NCI-H2227 treated with DMSO at 0.1 percent for 48 hours (cell line): ENCODE measurements around the gene SCAF4.
"Not testable (repeated sequence)": the region's sequence is repeated elsewhere in the genome, so short reads cannot be mapped to it uniquely, and the experiment has no call there.

Source experiments
- DNase-seq: peaks from one replicate; lab custom pipeline; 2025; lab: John Stamatoyannopoulos, UW

SCAF4 gene

DNA sequence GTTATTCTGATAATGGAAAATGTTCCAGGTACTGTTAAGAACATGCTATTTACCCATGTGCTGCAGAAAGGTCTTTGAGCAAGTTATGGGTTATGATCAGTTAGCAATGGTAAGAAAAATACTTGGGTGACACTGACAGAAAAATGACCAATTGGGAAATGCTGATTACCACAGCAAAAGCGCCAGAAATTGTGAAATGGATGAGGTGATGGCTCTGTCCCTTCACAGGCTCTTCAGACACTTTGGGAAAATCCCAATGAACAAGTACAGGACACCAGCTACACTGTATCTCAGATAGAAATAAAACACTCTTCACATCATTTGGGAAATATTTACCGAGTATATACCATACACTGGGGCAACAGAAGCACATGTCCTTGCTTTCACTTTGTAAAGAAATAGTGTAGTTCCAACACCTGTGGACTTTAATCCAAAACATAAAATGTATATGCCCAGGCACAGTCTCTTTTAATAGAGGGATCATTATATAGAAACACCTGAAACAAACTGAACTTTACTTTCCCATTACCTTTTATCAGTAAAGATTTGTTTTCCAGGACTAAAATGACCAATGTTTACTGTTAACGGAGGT, 58.5 kb downstream of the SCAF4 start:
- DNase-seq = no peak

DNA sequence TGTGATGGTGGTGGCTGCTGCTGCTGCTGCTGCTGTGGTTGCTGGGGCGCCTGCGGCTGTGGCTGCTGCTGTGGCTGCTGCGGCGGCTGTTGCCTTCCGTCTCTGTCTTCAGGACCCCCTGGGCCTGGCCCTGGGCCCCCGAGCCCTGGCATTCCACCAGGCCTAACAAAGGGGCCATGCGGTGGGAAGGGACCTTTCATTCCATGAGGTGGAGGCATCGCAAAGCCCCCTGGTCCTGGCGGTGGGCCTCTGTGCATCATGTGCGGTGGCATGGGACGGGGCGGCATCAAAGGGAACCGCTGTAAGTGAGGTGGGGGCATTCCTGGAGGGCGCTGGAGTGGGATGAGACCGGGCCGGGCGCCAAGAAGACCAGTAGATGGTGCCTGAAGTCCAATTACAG, 60.0 kb downstream of the SCAF4 start:
- DNase-seq = no peak

DNA sequence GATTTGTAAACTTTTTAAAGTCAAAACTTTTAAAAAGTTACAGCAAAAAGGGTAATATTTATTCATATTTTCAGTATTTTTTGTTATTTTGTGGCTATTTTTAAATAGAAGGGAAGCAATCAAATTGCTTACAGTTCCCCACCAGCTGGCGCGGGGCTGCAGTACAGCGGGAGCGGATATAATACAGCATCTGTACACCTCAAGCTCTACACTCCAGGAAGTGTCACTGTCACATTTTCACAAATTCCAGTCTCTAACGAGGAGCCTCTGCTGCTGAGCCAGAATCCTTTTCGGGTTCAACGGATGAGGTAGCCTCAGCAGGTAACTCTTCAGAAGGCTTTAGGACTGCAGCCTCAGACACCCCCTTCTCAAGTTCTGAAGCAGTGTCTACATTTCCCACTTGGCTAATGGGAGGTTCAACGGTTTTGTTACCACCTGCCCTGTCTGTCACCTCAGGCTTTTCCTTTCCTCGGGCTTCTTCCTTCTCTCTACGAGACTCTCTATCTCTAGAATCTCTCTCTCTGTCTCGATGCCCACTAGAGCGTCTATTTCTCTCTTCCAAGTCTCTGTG, 60.7 kb downstream of the SCAF4 start:
- no peak for DNase-seq

DNA sequence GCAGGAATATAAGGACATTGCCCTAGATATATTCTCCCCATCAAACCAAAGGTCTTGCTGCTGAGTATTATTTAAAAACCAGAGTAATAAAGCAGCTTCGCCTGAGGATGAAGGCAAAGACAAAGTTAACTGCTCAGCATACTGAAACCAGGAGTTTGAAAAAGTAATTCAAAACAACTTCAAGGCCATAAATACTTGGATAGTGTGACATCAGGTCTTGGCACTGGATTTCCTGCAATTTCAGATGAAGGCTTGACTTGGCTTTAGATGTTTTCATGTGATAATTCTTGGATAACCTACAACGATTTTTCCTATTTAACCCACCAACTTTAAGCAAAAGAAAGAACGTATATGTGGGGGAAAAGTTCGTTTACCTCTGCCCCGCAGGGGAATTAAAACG, 61.8 kb downstream of the SCAF4 start:
- DNase-seq = no peak

DNA sequence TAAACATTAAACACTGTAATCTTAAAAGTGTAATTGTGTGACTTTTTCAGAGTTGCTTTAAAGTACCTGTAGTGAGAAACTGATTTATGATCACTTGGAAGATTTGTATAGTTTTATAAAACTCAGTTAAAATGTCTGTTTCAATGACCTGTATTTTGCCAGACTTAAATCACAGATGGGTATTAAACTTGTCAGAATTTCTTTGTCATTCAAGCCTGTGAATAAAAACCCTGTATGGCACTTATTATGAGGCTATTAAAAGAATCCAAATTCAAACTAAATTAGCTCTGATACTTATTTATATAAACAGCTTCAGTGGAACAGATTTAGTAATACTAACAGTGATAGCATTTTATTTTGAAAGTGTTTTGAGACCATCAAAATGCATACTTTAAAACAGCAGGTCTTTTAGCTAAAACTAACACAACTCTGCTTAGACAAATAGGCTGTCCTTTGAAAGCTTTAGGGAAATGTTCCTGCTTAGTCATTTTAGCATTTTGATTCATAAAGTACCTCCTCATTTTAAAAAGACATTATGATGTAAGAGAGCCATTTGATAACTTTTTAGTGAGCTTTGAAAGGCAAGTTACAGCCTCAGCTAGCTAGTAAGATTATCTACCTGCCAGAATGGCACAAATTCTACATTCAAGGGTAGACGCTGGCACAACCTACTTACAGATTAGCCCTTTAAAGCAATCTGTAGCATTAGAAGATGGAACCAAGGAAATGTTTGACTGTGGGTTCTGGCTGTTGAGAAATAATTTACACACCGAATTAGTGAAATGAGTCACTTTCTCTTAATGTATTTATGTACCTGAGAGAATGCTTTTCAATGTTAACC, 63.0 kb downstream of the SCAF4 start:
- DNase-seq = no peak

DNA sequence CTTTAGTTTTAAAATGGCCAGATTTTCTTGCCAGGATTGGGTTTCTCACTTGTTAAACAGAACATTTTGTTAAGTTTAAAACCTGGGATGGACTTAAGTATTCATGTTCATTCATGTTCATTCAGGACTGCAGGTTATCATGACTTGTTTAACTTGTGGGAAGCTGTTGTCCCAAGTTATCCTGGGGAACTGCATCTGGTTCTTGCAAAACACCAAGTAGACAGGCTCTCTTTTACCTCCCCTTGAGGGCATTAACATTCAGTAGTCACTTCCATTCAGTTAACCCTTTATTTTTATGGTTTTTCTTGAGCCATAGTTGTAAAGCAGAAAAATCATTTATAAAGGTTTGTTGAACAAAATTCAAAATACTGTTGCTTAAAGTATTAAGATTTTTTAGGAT, 64.3 kb downstream of the SCAF4 start:
- DNase-seq = no peak

DNA sequence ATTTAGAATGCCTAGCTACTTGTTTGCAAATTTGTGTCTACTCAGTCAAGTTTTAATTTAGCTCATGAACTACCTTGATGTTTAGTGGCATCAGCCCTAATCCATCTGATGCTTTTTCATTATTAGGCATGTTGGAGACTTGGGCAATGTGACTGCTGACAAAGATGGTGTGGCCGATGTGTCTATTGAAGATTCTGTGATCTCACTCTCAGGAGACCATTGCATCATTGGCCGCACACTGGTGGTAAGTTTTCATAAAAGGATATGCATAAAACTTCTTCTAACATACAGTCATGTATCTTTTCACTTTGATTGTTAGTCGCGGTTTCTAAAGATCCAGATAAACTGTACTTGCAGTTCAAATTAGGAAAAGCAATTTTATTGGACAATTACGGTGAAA, 64.8 kb downstream of the SCAF4 start:
- DNase-seq = no peak

DNA sequence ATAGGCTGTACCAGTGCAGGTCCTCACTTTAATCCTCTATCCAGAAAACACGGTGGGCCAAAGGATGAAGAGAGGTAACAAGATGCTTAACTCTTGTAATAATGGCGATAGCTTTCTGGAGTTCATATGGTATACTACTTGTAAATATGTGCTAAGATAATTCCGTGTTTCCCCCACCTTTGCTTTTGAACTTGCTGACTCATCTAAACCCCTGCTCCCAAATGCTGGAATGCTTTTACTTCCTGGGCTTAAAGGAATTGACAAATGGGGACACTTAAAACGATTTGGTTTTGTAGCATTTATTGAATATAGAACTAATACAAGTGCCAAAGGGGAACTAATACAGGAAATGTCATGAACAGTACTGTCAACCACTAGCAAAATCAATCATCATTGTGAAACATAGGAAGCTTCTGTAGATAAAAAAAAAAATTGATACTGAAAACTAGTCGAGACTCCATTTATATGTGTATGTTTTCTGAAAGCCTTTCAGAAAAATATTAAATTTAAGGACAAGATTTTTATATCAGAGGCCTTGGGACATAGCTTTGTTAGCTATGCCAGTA, 65.4 kb downstream of the SCAF4 start:
- no peak for DNase-seq

DNA sequence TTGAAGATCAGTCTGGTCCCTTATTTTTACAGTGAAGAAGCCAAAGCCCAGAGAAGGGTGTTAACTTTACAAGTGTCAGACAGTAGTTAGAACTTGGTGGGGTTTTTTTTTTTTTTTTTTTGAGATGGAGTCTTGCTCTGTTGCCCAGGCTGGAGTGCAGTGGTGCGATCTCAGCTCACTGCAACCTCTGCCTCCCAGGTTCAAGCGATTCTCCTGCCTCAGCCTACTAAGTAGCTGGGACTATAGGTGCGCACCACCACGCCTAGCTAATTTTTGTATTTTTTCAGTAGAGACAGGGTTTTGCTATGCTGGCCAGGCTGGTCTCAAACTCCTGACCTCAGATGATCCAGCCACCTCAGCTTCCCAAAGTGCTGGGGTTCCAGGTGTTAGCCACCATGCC, 66.0 kb downstream of the SCAF4 start:
- DNase-seq = not testable (repeated sequence)

DNA sequence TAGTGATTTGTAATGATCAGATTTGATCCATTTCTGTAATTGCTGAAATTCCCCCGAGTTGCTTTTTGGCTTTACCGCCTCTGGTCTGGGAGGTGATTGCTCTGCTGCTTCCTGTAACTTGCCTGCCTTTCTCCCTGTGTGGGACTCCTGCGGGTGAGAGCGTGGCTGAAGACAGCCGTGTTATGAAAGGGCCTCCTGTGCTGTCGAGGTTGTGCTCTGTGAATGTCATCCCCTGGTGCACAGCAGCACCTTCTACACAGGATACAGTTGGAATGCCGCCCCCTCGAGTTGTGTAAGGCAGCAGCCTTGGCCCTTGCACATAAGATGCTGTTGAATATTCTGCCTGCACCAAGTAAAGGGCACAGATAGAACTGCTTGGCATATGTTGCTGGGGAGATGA, 66.5 kb downstream of the SCAF4 start:
- no peak for DNase-seq

DNA sequence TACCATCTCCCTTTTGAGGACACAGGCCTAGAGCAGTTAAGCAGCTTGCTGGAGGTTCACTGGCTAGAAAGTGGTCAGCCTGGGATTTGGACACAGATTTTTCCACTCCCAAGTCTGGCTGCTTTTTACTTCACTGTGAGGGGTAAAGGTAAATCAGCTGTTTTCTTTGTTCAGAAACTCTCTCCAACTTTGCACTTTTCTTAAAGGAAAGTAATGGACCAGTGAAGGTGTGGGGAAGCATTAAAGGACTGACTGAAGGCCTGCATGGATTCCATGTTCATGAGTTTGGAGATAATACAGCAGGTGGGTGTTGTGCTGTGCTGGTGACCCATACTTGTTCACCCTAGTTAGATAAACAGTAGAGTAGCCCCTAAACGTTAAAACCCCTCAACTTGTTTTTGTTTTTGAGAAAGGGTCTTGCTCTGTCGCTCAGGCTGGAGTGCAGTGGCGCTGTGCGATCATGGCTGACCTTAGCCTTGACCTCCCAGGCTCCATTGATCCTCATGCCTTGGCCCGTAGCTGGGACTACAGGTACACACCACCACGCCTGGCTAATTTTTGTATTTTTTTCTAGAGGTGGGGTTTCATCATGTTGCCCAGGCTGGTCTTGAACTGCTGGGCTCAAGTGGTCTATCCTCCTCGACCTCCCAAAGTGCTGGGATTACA, 68.2 kb downstream of the SCAF4 start:
- DNase-seq = no peak

DNA sequence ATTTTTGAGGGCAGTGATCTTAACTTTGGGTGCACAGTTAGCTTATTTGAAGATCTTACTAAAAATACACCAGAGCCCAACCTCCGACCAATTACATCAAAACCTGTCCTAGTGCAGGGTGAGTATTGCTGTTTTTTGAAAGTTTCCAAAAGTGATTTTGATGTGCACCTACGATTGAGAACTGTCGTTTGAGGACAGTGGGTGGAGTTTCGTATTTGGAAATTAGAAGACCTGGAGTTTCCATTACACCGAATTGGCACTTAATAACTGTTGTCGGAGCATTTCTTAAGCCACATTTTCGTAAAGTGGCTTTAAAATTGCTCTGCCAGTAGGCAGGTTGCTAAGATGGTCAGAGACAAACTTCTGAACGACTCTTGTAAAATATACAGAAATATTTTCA, 71.3 kb downstream of the SCAF4 start:
- DNase-seq = no peak

DNA sequence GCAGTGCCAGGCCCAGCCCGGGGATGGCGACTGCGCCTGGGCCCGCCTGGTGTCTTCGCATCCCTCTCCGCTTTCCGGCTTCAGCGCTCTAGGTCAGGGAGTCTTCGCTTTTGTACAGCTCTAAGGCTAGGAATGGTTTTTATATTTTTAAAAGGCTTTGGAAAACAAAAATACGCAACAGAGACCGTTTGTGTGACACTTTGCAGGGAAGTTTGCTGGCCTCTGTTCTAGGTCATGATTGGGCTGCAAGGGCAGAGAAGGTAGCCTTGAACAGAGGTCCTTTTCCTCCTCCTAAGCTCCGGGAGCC, 71.7 kb downstream of the SCAF4 start:
- no peak for DNase-seq

DNA sequence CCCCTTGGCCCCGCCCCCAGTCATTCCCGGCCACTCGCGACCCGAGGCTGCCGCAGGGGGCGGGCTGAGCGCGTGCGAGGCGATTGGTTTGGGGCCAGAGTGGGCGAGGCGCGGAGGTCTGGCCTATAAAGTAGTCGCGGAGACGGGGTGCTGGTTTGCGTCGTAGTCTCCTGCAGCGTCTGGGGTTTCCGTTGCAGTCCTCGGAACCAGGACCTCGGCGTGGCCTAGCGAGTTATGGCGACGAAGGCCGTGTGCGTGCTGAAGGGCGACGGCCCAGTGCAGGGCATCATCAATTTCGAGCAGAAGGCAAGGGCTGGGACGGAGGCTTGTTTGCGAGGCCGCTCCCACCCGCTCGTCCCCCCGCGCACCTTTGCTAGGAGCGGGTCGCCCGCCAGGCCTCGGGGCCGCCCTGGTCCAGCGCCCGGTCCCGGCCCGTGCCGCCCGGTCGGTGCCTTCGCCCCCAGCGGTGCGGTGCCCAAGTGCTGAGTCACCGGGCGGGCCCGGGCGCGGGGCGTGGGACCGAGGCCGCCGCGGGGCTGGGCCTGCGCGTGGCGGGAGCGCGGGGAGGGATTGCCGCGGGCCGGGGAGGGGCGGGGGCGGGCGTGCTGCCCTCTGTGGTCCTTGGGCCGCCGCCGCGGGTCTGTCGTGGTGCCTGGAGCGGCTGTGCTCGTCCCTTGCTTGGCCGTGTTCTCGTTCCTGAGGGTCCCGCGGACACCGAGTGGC, 72.2 kb downstream of the SCAF4 start, which contains the start of gene SOD1:
TSS of gene SOD1 (plus strand) at position 158 of the 723 bp plus-strand sequence. CDS start at position 235, 77 bp downstream.
- DNase-seq = peak; percentile 96

DNA sequence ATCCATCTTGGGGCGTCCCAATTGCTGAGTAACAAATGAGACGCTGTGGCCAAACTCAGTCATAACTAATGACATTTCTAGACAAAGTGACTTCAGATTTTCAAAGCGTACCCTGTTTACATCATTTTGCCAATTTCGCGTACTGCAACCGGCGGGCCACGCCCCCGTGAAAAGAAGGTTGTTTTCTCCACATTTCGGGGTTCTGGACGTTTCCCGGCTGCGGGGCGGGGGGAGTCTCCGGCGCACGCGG, 72.7 kb downstream of the SCAF4 start:
- DNase-seq = no peak

DNA sequence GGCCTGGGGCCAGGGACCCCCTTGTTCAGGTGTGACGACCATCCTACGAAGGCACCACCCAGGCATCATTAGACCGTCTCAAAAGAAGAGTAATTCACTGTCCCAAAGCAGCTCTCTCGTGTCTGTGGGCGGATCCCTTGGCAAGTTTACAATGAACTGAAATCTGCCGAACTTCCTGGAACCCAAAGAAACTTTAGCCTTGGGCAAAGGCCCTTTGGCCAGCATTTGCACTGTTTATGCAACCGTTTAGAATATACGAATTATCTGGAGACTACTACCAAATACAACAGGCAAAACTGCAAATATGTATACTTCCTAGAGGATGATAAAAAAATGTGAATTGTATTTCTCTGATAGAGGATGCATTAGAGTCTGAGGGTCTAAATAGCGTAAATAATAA, 73.9 kb downstream of the SCAF4 start:
- DNase-seq = no peak

DNA sequence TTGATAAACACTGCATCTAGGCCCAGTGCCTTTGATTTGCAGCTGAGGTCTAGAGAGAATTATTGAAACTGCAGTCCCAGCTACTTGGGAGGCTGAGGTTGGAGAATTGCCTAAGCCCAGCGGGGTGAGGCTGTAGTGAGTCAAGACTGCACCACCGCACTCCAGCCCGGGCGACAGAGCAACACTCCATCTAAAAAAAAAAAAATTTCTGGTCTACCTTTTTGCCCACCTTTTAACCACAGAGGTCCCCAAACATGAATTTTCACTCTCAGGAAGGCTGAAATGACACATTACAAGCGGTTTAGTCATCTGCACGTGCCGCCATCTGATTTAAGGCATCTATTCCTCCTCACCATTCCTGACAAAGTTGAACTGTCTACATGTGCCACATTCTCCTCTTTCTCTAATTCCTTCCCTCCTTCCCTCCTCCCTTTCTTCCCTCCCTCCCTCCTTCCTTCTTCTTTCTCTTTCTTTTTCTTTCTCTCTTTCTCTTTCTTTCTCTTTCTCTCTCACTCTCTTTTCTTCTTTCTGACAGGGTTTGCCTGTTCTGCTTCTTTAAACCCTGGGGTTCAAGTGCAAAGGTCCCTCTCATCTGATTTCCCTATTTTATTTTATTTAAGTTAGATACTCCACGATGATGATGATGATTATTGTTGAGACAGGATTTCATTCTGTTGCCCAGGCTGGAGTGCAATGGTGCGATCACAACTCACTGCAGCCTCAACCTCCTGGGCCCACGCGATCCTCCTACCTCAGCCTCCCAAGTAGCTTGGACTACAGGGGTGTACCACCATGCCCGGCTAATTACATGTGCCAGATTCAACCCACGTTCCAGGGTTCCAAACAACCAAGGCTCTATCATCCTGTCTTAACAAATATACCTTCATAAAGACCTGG, 75.5 kb downstream of the SCAF4 start:
- DNase-seq = no peak

DNA sequence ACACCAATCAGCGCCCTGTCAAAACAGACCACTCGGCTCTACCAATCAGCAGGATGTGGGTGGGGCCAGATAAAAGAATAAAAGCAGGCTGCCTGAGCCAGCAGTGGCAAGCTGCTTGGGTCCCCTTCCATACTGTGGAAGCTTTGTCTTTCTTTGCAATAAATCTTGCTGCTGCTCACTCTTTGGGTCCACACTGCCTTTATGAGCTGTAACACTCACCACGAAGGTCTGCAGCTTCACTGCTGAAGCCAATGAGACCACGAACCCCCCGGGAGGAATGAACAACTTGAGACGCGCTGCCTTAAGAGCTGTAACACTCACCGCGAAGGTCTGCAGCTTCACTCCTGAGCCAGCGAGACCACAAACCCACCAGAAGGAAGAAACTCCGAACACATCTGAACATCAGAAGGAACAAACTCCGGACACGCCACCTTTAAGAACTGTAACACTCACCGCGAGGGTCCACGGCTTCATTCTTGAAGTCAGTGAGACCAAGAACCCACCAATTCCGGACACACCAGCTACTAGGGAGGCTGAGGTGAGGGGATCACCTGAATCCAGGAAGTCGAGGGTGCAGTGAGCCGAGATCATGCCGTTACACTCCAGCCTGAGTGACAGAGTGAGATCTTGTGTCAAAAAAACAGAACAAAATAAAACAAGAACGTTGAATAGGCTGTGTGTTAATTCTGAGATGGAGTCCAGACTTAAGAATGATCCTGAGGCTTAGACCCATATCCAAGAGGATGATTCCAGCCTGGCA, 76.9 kb downstream of the SCAF4 start:
- DNase-seq = not testable (repeated sequence)

DNA sequence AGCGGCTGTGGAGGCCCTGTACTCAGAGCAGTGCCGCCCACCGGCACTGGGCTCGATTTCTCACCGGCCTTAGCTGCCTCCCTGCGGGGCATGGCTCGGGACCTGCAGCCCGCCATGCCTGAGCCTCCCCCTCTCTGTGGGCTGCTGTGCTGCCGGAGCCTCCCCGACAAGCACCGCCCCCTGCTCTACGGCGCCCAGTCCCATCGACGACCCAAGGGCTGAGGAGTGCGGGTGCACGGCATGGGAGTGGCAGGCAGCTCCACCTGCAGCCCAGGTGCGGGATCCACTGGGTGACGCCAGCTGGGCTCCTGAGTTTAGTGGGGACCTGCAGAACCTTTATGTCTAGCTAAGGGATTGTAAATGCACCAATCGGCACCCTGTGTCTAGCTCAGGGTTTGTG, 77.6 kb downstream of the SCAF4 start:
- no peak for DNase-seq

DNA sequence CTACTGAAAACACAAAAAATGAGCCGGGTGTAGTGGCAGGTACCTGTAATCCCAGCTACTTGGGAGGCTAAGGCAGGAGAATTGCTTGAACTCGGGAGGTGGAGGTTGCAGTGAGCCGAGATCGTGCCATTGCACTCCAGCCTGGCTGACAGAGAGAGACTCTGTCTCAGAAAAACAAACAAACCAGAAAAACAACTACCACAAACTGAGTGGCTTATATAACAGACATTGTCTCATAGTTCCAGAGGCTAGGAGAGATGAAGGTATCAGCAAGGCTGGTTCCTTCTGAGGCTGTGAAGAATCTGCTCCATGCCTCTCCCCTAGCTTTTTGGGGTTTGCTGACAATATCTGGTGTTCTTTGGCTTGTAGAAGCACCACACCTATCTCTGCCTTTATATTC, 80.4 kb downstream of the SCAF4 start:
- not testable (repeated sequence) for DNase-seq

DNA sequence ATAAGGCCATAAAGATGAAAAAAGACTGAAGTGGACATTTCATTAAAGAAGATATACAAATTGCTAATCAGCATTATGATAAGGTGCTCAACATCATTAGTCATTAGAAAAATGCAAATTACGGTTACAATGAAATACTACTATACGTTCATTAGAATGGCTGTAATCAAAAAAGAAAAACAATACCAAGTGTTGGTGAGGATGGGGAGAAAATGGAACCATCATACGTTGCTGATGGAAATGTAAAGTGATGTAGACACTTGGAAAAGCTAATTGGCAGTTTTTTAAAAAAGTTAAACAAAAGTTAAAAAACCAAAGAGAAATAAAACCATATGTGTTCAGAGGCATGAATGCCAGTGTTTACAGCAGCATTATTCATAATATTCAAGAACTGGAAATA, 81.0 kb downstream of the SCAF4 start:
- no peak for DNase-seq
